Left renal pelvis (tissue), 4 donors: ENCODE data around the gene TDG. TPM values are rescaled to one million over a fixed set of nuclear protein-coding genes. Genes with fewer than 3 reads are reported as not detected.

Source experiments
- DNase-seq, 4 donors: peaks; one replicate each; pipeline ENCODE4 v3.0.0-alpha.2; 2013; ENCODE audit warnings: low read depth in 4 of 4, low spot score in 3 of 4
- polyA plus RNA-seq, 4 donors: library from polyadenylated mRNA; unstranded; fragments of 120-200 nt; gene quantifications; one replicate each; pipeline ENCODE4 v1.2.1, GENCODE V29; 2013; ENCODE audit not compliant: insufficient read length in 4 of 4

The TDG gene
- polyA plus RNA-seq = 10 to 100 TPM; 42.4 to 58.3 (median 52.8) TPM

GRCh38 chr12:103965590-103966504 is at the start of gene TDG:
Gene TDG (plus strand): TSS chr12:103965872. CDS start chr12:103966038, 166 bp downstream.
- DNase-seq = peak; percentile 97 to 99 (median 98)

GRCh38 chr12:103917873-103918272 is 47.8 kb upstream of the TDG start:
- DNase-seq = no peak

- no peak for DNase-seq
These were observed 40.7 kb upstream of the TDG start for GRCh38 chr12:103924761-103925641.

- DNase-seq = peak in 1 of 4 donors; percentile 21
These were observed 37.0 kb upstream of the TDG start for GRCh38 chr12:103928682-103929045.

- peak; percentile 83 to 89 (median 86) for DNase-seq
These were observed 36.5 kb upstream of the TDG start for GRCh38 chr12:103929046-103929783.

- DNase-seq = no peak
These were observed 36.0 kb upstream of the TDG start for GRCh38 chr12:103929784-103930033.

GRCh38 chr12:103930034-103930786 is 35.5 kb upstream of the TDG start, which contains the start of gene HSP90B1:
Gene HSP90B1 (plus strand): TSS chr12:103930410. CDS start chr12:103930516, 106 bp downstream.
- peak; percentile 99 to 100 (median 100) for DNase-seq

- DNase-seq = peak in 3 of 4 donors; percentile 22 to 41 (median 22)
These were observed 34.6 kb upstream of the TDG start for GRCh38 chr12:103930787-103931735.

- DNase-seq = no peak
These were observed 32.4 kb upstream of the TDG start for GRCh38 chr12:103933237-103933636.

GRCh38 chr12:103936679-103937078 is 29.0 kb upstream of the TDG start:
- no peak for DNase-seq

- DNase-seq = no peak
These were observed 20.7 kb upstream of the TDG start for GRCh38 chr12:103944964-103945363.

GRCh38 chr12:103947871-103948555 is 17.7 kb upstream of the TDG start:
- DNase-seq = no peak

GRCh38 chr12:103948746-103949406 is 16.8 kb upstream of the TDG start:
- no peak for DNase-seq

GRCh38 chr12:103952497-103952896 is 13.2 kb upstream of the TDG start:
- DNase-seq = no peak

- DNase-seq = no peak
These were observed 9.7 kb upstream of the TDG start for GRCh38 chr12:103955811-103956508.

- no peak for DNase-seq
These were observed 9.1 kb upstream of the TDG start for GRCh38 chr12:103956509-103957027.

- DNase-seq = no peak
These were observed 7.7 kb upstream of the TDG start for GRCh38 chr12:103957865-103958388.
